GM21528 (cell line): ENCODE data around the gene TTC31.
"Not testable (repeated sequence)": the region's sequence is repeated elsewhere in the genome, so short reads cannot be mapped to it uniquely, and the experiment has no call there.

ENCODE experiments used
- ATAC-seq: cut with Tn5 transposase; IDR thresholded peaks from one replicate; pipeline ENCODE4 v1.9.1; 2021; ENCODE audit warnings: mild to moderate bottlenecking, moderate library complexity; ENCODE audit not compliant: unreplicated experiment, low FRiP score

The TTC31 gene

DNA sequence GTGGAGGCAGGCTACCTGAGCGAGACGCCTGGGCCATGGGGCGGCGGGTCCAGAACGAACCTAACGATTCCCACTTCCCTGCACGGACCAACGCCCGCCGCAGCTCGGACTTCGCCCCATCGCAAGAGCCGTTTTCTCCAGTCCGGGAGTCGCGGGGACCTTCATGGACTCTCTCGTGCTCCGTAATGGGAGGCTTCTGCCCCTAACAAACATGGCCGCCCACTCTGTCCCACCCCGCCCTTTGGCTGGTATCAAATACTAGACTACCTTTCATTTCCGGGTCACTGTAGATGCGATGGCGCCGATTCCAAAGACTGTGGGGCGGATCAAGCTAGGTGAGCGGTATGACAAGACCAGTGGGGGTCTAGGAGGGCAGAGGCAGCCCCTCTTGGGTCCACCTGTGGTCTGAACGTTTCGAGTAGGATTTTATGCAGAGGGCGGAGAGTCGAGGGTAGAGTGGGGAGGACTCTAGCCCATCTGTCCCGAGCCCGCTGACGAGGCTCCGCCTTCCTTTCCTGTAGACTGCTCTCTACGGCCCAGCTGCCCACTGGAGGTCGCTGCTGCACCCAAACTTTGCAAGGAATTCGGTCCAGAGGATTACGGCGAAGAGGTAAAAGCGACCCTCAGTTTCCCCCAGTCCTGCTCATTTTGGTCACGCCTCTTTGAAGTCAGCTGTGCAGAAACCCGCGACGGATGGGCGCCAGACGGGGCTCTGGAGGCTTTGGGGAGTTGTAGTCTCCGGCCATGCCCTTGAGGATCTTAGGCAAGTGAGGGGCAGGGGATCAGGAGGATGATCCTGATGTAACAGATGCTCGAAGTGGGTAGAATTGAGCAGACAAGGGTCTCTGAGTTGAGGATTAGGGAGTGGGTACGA is at the start of gene TTC31, which contains the start of gene CCDC142:
TTC31 (plus strand) TSS at position 281 of the 874 bp plus-strand sequence; CDS start at position 296, 15 bp downstream.
CCDC142 (minus strand) TSS at position 198 of the 874 bp plus-strand sequence; CDS start at position 37, 161 bp downstream.
- ATAC-seq, result peak; percentile 90

DNA sequence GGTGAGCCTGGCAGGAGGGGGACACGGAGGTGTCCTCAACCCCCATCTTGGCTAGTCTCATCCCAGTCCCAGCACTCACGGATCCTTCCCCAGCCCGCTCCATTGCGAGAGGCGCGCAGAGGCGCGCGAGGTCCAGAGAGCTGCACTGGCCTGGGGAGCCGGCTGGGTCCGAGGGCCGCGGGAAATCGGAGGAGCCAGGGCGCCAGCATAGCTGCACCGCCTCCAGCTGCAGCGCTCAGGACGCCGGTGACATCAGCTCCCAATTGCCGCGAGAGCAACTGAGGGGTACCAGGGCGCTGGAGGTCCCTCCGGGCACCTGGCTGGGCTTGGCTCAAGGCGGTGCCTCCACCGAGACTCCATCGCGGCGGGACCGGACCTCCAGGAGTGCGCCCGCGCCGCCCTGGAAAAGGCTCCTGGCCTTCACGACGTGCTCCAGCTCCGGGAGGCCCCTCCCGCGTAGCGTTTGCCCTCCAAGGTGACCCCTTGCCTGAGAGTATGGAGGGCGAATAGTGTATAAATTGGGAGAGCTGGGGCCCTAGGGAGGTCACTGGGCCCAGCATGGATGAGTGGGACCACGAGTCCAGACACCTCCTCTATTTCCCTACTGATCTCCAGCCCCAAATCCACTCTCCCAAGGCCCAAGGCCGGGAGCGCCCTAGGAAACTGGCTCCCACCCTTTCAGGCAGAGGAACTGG is 46.6 kb upstream of the TTC31 start:
- ATAC-seq, result no peak

GRCh38 chr2:74436848-74437695 is 45.8 kb upstream of the TTC31 start:
- no peak for ATAC-seq

GRCh38 chr2:74438248-74438647 is 44.6 kb upstream of the TTC31 start:
- ATAC-seq, result no peak

DNA sequence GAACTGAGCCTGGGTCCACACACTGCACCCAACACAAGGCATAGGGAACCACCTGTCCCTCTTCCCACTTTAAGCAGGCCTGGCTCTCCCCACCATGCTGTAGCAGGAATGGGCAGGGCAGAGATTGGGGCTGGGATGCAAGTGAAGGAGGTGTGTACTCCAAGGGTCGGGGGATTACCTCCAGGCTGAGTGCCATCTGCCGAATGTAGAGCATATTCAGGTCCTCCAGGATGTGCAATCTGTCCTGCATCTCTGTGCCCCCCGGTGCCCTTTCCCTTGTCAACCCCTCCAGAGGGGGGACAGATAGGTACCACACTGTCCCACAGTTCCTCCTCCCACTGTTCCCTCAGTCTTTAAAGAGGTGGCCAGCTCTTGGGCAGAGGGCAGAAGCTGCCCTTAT is 43.5 kb upstream of the TTC31 start:
- no peak for ATAC-seq

GRCh38 chr2:74439803-74440377 is 43.0 kb upstream of the TTC31 start:
- no peak for ATAC-seq

- peak; percentile 88 for ATAC-seq
Measured at GRCh38 chr2:74440378-74441169, 42.3 kb upstream of the TTC31 start.

GRCh38 chr2:74441170-74441689 is 41.7 kb upstream of the TTC31 start:
- ATAC-seq, result no peak

GRCh38 chr2:74441690-74442482 is 41.0 kb upstream of the TTC31 start, which contains the start of gene RTKN:
TSS of gene RTKN (minus strand) at chr2:74441937. CDS start at chr2:74441816, 121 bp downstream.
- no peak for ATAC-seq

- not testable (repeated sequence) for ATAC-seq
Measured at GRCh38 chr2:74442483-74443297, 40.2 kb upstream of the TTC31 start.

GRCh38 chr2:74444498-74445318 is 38.2 kb upstream of the TTC31 start:
- ATAC-seq, result no peak

DNA sequence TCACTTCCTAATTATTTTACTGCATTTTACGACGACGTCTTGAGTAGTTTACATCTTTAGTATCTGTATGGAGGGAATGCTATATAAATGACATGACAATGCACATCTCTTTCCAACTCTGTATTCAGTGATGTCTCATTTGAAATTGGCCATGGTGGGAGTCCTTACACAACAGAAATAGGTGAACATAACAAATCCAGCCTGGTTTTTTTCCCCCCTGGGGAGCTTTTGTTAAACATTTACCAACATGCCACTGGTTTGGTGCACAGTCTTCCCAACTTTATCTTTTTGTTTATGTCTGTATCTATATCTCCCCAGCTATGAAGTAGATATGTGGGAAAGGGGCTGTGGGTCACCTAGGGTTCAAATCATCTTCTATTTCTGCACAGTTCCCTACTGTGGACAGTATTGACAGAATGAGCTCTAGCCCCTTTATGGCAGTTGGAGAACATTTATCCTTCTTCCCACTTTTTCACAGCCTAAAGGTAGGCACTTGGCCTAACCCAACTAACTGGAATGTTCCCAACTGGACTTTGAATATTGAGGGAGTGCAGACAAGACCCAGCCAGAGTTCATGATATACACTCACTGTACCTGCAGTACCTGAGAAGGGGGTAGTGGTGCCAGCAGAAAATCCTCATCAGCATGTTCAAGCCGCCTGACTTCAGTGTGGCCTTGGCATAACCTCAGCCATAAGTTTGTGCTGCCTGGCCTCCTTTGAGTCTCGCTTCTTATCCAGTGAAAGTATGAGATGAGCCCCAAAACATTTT is 35.5 kb upstream of the TTC31 start:
- no peak for ATAC-seq

- ATAC-seq, result no peak
Measured at GRCh38 chr2:74448771-74449170, 34.1 kb upstream of the TTC31 start.

- ATAC-seq, result no peak
Measured at GRCh38 chr2:74450570-74451190, 32.2 kb upstream of the TTC31 start.

- ATAC-seq, result peak; percentile 43
Measured at GRCh38 chr2:74454654-74455511, 28.0 kb upstream of the TTC31 start, which contains the start of gene INO80B. TSS of gene INO80B (plus strand) at chr2:74455087. CDS start at chr2:74455117, 30 bp downstream.
